Testis (tissue), 2 donors: ENCODE data around the gene DUS4L.

Experiments
- CTCF ChIP-seq, 3 experiments: fragments of 450-650 bp in 2 of 3; fragments of 200-600 bp in 1 of 3; sonication (generic) in 1 of 3; IDR thresholded peaks; one replicate each; pipeline ENCODE4 v1.5.1; 2016 to 2019; ENCODE audit warnings: antibody characterized with exemption in 3 of 3, mild to moderate bottlenecking in 2 of 3, moderate library complexity in 1 of 3
- POLR2A ChIP-seq: fragments of 450-650 bp; IDR thresholded peaks from one replicate; pipeline ENCODE4 v1.6.1; 2017; ENCODE audit warnings: antibody characterized with exemption, mild to moderate bottlenecking, moderate library complexity

GRCh38 chr7:107538001-107538400, 25.8 kb upstream of the DUS4L start:
- no peak for TF ChIP-seq CTCF (IDR thresholded peaks at IDR 0.05)
- TF ChIP-seq POLR2A: no peak
